ENCODE measurements around the gene LEMD1. TPM values are rescaled to one million over a fixed set of nuclear protein-coding genes. Genes with fewer than 3 reads are reported as not detected.

LEMD1 gene
- total RNA-seq, 2 donors from 2014 or later = 1.4 TPM; not detected in 1

GRCh38 chr1:205356440-205357139 lies 65.3 kb downstream of the LEMD1 start, which contains the start of gene KLHDC8A:
Gene KLHDC8A (minus strand): TSS chr1:205356922. CDS start chr1:205343604, 13,318 bp downstream.
- ATAC-seq = no peak

GRCh38 chr1:205355075-205355453 lies 66.8 kb downstream of the LEMD1 start:
- Mint-ChIP-seq H3K36me3 (no peaks in the 10 kb centered on the region), H3K9me3 (no peaks in the 10 kb centered on the region), H3K27ac (no peak overlapping the region)
- no peak for DNase-seq (ENCODE audit: low spot score in 2 of 2)
- no peak for ATAC-seq

More at GRCh38 chr1:205356440-205357139, 65.3 kb downstream of the LEMD1 start, which contains the start of gene KLHDC8A:
- H3K27ac Mint-ChIP-seq = no peak within 1 kb of the TSS
- H3K36me3 Mint-ChIP-seq = no peaks in the 10 kb centered on the region
- no peaks in the 10 kb centered on the region for H3K9me3 Mint-ChIP-seq
- DNase-seq (ENCODE audit: low spot score in 2 of 2) = no peak

GRCh38 chr1:205354259-205355074 lies 67.4 kb downstream of the LEMD1 start:
- H3K27ac Mint-ChIP-seq = no peak overlapping the region
- H3K9me3 Mint-ChIP-seq = no peaks in the 10 kb centered on the region
- ATAC-seq = peak; percentile 58 to 61
- peak in 1 of 2 donors; percentile 66 for DNase-seq (ENCODE audit: low spot score in 2 of 2)
- H3K36me3 Mint-ChIP-seq = no peaks in the 10 kb centered on the region

- Mint-ChIP-seq H3K36me3 (no peaks in the 10 kb centered on the region), H3K9me3 (no peaks in the 10 kb centered on the region), H3K27ac (no peak overlapping the region)
- DNase-seq (ENCODE audit: low spot score in 2 of 2) (no peak), ATAC-seq (no peak)
These were observed 68.2 kb downstream of the LEMD1 start for GRCh38 chr1:205353612-205354011.

GRCh38 chr1:205353191-205353590 lies 68.7 kb downstream of the LEMD1 start:
- Mint-ChIP-seq H3K9me3 (no peaks in the 10 kb centered on the region), H3K27ac (no peak overlapping the region), H3K36me3 (no peaks in the 10 kb centered on the region)
- no peak for ATAC-seq
- DNase-seq (ENCODE audit: low spot score in 2 of 2) = no peak

GRCh38 chr1:205351984-205352713 lies 69.7 kb downstream of the LEMD1 start:
- ATAC-seq (no peak), DNase-seq (ENCODE audit: low spot score in 2 of 2) (no peak)
- H3K36me3 Mint-ChIP-seq = no peaks in the 10 kb centered on the region
- H3K27ac Mint-ChIP-seq = no peak overlapping the region
- H3K9me3 Mint-ChIP-seq = no peaks in the 10 kb centered on the region

GRCh38 chr1:205350691-205351141 lies 71.1 kb downstream of the LEMD1 start:
- no peak for ATAC-seq
- no peak overlapping the region for H3K27ac Mint-ChIP-seq
- no peak for DNase-seq (ENCODE audit: low spot score in 2 of 2)
- H3K36me3 Mint-ChIP-seq = no peaks in the 10 kb centered on the region
- no peaks in the 10 kb centered on the region for H3K9me3 Mint-ChIP-seq

GRCh38 chr1:205350124-205350523 lies 71.7 kb downstream of the LEMD1 start:
- DNase-seq (ENCODE audit: low spot score in 2 of 2) = no peak
- ATAC-seq = no peak
- no peak overlapping the region for H3K27ac Mint-ChIP-seq
- no peaks in the 10 kb centered on the region for H3K9me3 Mint-ChIP-seq
- H3K36me3 Mint-ChIP-seq = no peaks in the 10 kb centered on the region

- Mint-ChIP-seq H3K36me3 (no peaks in the 10 kb centered on the region), H3K27ac (no peak overlapping the region), H3K9me3 (no peaks in the 10 kb centered on the region)
- ATAC-seq (no peak), DNase-seq (ENCODE audit: low spot score in 2 of 2) (no peak)
These were observed 73.0 kb downstream of the LEMD1 start for GRCh38 chr1:205348554-205349487.

- H3K9me3 Mint-ChIP-seq = no peaks in the 10 kb centered on the region
- H3K27ac Mint-ChIP-seq = no peak overlapping the region
- no peak for DNase-seq (ENCODE audit: low spot score in 2 of 2)
- no peaks in the 10 kb centered on the region for H3K36me3 Mint-ChIP-seq
- ATAC-seq = peak in 1 of 2 donors; percentile 40
These were observed 74.8 kb downstream of the LEMD1 start for GRCh38 chr1:205346956-205347574.

GRCh38 chr1:205345761-205346160 lies 76.1 kb downstream of the LEMD1 start:
- H3K9me3 Mint-ChIP-seq = no peaks in the 10 kb centered on the region
- no peak for DNase-seq (ENCODE audit: low spot score in 2 of 2)
- no peak overlapping the region for H3K27ac Mint-ChIP-seq
- ATAC-seq = no peak
- no peaks in the 10 kb centered on the region for H3K36me3 Mint-ChIP-seq

GRCh38 chr1:205344066-205344928 lies 77.6 kb downstream of the LEMD1 start:
- Mint-ChIP-seq H3K9me3 (no peaks in the 10 kb centered on the region), H3K27ac (no peak overlapping the region), H3K36me3 (no peaks in the 10 kb centered on the region)
- ATAC-seq (peak; percentile 78 to 83), DNase-seq (ENCODE audit: low spot score in 2 of 2) (peak; percentile 46 to 61)

- DNase-seq (ENCODE audit: low spot score in 2 of 2) (no peak), ATAC-seq (peak; percentile 10 to 27)
- Mint-ChIP-seq H3K36me3 (no peaks in the 10 kb centered on the region), H3K27ac (no peak overlapping the region), H3K9me3 (no peaks in the 10 kb centered on the region)
These were observed 78.3 kb downstream of the LEMD1 start for GRCh38 chr1:205343431-205344065.

GRCh38 chr1:205342986-205343385 lies 78.9 kb downstream of the LEMD1 start:
- no peaks in the 10 kb centered on the region for H3K36me3 Mint-ChIP-seq
- no peak for ATAC-seq
- no peak overlapping the region for H3K27ac Mint-ChIP-seq
- no peak for DNase-seq (ENCODE audit: low spot score in 2 of 2)
- H3K9me3 Mint-ChIP-seq = no peaks in the 10 kb centered on the region
